Stimulated activated CD8-positive, alpha-beta memory T cell treated with anti-CD3 and anti-CD28 coated beads, Interleukin-15, amount 100 ng/mL, for 1 hour (primary cell): Measurements from ENCODE around the gene FAM32A.

Experiments
- DNase-seq: peaks from one replicate; pipeline ENCODE4 v3.0.0-alpha.2; 2020; ENCODE audit warnings: low read depth

The FAM32A gene

DNA sequence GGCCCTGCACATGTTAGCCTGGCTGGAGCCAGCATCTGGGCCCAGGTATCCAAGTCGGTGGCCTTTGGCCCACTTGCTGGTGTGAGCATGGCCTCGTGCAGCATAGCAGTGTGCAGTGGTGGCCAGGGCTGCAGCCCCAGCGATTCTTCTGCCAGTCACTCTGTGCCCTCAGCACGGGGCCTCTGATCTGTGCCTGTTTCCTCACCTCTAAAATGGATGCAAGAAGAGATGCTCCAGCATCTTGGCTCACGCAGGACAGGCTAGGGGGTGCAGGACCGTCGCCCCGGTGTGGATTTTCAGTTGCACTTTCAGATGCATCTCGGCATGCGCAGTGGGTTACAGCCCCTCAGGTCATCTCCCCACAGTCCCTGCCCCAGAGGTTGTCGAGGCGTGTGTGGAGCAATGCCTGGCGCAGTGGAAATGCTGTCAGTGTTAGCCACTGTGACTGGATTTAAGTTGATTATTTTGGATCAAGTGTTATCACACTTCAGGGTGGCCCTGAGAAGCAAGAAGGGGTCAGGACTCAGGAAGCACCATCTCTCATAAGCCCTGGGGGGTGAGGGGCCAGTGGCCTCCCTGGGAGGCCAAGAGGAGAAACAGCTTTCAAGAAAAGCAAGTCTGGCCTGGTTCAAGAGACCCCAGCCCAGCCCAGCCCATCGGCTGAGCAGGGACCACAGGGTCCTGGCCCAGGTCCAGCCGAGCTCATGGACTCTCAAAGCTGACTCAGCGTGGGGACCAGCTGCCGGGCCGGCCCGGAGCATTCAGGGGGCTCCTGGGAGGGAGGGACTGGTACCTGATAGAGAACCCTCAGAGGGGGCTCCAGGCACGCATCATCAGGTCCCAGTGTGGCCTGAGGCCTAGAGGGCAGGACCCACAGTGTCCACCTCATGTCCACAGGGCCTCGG is 40.3 kb downstream of the FAM32A start:
- DNase-seq, result no peak

DNA sequence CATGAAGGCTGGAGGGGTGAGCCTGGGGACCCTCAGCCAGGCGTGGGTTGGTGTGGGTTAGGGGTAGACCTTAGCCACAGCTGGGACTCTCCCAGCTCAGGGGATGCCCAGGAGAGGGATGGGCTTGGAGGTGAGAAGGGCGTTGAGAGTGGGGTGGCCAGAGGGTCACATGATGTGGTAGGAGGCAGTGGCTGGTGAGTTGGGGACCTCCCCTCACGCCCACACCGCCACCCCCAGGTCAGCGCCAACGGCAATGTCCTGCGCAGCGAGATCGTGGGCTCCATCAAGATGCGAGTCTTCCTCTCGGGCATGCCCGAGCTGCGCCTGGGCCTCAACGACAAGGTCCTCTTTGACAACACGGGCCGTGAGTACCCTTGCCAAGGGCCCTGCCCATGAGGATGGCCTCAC is 41.0 kb downstream of the FAM32A start:
- no peak for DNase-seq

DNA sequence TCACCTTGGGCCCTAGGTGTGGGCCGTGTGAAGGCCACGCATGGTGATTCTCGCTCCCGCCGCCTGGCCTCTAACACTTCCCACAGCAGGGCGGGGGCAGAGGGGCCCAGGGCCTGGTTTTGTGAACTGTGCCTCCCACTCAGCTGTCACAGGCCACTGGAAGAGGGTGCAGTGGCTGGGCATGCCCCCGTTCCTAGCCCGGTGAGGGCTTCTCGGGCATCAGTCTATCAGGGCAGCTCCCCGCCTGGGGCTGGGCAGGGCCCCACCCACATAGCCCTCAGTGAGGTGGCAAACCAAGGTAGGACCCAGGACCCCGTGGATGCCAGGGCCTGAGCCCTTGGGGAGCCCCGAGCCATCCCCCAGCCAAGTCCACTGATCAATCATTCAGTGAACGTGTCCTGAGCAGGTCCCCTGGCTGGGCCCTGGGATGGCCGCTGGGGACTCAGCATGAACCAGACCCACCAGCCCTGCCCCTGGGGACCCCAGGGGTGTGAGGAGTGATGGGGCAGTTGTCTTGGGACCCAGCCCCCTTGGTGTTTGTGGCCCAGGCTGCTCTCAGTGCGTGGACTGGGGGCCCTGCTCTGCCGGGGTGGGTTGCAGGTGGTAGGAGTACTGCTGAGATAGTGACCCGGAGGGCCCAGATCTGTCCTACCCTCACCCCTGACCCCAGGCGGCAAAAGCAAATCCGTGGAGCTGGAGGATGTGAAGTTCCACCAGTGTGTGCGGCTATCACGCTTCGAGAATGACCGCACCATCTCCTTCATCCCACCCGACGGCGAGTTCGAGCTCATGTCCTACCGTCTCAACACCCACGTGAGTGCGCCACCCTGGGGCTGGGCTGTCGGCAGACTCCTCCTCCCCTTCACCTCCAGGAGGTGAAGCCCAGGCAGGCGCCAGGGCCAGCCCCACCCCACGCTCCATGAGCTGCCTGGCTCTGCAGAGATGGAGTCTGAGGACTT is 41.9 kb downstream of the FAM32A start:
- no peak for DNase-seq

DNA sequence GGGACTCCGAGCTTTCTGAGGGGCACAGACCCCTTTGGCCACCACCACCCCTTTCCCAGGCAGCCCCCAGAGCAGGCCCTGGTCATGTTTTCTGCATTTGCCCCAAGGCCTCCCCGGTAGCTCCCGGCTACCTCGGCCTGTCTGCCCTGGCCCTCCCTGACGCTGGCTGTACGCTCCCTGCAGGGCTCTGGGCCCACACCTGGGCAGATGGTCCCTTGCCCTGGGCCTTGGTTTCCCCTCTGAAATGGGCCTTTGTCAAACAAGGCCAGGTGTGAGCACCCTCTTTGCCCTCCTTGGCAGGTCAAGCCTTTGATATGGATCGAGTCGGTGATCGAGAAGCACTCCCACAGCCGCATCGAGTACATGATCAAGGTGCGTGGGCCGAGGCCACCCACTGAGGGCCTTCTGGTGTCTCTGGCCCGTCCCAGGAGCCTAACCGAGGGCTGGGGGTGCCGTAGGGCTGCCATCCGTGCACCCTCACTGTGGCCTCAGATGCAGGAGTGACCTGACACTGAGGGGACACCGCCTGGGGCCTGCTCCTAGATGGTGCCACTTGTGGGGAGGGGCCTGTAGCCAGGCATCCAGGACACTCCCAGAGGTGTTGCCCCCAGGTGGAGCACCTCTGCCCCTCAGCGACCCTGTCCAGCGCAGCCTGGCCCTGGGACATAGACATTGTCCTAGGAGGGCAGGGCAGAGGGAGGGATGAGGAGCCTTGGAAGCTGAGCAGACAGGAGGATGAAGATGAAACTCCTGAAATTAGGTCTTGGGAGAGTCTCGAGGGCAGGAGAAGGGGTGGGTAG is 42.8 kb downstream of the FAM32A start:
- no peak for DNase-seq

DNA sequence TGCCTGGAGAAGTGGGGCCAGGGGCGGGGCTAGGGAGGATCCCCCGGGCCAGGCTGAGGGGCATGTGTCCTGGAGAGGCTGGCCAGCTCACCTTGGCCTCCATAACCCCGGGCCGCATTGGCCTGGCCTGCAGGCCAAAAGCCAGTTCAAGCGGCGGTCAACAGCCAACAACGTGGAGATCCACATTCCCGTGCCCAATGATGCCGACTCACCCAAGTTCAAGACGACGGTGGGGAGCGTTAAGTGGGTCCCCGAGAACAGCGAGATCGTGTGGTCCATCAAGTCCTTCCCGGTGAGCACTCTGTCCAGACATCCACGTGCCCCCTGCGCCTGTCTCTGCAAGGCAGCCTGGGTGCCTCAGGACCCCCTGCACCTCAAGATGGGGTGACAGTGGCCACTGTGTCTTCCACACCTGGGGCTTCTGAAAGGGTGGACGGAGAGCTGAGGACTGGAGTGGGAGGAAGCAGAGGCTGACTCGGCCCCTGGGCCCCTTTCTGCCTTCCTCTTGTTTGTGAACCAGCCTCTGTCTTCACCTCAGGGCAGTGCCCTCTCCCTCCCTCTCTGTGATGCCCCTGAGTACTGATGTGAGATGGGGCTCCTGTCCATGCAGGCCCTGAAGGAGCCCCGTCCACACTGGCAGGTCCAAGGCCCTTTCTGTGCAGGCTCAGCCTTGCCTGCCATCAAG is 43.6 kb downstream of the FAM32A start:
- no peak for DNase-seq

DNA sequence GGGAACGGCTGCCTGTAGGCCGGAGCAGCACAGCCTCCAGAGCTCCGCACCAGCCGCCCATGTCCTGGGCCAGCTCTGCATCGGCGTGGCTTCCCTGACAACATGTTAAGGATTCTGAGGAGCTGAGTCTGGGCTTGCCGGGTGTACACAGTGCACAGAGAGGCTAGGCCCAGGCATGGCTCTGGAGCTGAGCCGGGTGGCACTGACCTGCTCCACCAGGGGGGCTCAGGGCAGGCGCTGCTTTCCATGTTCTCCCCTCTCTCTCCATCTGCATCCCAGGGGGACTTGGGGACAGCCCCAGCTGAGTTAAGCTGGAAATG is 44.1 kb downstream of the FAM32A start:
- no peak for DNase-seq

DNA sequence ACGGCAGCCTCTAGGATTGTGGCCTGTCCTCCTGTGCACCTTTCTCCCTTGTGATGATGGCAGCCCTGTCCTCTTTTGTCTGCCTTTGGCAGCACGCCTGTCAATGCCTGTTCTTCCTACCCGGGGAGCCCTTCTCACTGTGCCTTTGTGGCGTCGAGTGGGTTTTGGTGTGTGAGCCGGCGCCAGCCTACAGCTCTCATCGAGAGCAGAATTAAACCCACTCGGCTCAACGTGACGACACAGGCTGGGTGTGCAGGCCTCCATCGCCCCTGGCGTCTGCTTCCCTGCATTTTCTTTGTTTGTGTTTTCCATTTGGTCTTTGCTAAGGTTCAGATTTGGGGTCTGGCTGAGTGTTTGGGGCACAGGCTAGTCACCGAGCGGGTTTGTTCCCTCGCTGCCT is 46.9 kb downstream of the FAM32A start:
- no peak for DNase-seq

DNA sequence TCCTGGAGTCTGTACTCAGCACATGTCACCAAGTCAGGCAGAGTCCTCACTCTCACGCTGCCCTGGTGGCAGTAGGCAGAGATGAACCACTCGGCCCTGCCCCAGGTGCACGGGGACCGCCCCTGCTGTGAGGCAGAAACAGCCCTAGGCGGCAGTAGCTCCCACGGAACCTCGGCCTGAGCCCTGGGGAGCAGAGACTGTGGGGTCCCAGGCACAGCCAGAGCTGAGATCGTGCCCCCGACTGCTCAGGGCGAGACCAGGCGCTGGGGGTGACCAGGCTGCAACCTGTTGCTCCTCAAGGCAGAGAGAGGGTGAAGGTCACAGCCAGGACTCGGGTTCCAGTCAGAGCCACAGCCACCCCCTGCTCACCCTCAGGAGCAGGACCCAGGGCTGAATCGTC is 47.4 kb downstream of the FAM32A start:
- no peak for DNase-seq

DNA sequence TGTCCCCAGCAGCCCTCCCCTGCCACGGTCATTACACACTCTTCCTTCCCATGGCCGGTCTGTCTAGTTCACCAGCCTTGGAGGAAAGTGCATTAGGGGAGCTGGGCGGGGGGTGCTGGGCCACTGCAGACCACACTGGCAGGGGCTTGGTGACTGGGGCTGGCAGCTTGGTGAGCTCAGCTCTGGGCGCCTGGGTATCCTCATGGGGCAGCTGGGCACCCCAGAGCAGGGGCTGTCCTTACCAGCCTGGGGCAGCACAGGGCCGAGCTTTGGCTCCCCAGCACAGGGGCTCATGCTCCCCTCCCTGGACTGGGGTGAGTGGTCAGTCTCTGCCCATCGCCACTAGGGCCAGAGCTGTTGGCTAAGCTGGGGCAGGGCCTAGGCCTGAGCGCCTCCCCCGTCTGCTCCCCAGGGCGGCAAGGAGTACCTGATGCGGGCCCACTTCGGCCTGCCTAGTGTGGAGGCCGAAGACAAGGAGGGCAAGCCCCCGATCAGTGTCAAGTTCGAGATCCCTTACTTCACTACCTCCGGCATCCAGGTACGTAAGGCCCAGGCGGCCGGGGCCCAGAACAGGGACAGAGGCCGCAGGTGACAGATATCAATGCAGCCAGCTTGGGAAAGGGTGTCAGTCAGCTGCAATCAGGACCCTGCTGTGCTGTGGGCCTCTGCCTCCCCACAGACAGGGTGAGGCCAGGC is 48.0 kb downstream of the FAM32A start:
- DNase-seq, result no peak

DNA sequence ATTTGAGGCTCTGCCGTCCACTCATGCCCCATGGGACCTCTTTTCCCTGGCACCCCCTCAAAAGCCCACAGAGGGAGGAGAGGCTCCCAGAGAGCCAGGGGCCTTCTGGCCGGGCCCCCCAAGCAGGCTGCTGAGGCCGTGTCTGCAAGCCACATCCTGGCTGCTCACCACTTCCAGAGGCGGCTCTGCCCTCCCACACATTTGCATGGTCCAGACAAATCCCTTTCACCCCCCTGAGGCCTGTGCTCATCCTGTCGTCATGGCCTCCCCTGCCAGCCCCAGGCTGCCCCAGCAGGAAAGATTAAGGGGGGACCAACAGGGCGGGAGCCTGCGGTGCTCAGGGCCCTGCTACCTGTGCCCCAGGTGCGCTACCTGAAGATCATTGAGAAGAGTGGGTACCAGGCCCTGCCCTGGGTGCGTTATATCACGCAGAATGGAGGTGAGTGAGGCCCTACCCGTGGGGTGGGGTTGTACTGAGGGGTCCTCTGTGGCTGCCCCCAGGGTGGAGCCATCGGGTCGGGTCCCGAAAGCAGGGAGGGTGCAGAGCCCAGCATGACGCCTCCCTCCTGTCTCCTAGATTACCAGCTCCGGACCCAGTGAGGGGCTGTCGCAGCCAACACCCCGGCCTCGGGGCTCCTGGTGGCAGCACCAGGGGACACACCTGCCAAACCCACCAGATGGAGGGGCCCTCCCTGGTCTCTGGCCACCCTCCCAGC is 48.8 kb downstream of the FAM32A start:
- DNase-seq, result no peak

DNA sequence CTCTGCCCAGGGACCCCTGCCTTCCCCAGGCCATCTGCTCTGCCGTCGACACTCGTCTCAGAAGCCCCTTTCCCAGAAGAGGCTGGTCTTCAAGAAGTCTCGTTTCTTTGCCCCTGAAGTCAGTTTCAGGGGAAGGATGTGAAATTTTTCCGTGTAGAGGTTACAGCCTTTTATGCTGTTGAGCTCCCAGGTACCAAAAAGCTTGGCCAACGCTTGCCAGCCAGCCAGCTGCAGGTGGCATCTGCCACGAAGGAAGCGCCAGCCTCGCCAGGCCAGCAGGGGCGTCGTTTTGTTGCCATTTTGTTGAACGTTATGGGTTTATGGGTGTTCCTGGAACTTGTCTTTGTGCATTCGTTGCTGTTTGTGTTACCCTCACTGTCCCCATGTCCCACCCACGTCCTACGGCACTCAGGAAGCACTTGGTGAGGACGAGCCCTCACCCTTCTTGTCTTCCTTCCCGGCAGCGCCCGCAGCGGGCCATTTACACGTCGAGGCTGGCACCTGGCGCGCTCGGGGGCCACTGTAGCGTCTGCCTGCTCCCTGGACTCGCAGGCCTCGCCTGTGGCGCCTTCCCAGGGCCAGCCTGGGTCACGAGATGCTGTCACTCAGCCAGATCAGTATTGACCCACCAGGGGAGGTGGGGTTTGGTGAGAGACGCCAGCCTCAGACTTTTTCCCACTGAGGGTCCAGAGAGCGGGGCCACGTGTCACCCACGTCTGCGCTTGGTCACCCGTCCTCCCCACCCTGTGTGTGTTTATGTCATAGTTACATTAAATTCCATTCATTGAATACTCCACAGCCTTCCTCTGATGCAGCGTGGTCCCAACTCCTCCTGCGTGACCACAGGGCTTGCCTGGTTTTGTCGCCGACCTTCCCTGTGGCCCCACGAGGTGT is 49.6 kb downstream of the FAM32A start:
- DNase-seq, result no peak

DNA sequence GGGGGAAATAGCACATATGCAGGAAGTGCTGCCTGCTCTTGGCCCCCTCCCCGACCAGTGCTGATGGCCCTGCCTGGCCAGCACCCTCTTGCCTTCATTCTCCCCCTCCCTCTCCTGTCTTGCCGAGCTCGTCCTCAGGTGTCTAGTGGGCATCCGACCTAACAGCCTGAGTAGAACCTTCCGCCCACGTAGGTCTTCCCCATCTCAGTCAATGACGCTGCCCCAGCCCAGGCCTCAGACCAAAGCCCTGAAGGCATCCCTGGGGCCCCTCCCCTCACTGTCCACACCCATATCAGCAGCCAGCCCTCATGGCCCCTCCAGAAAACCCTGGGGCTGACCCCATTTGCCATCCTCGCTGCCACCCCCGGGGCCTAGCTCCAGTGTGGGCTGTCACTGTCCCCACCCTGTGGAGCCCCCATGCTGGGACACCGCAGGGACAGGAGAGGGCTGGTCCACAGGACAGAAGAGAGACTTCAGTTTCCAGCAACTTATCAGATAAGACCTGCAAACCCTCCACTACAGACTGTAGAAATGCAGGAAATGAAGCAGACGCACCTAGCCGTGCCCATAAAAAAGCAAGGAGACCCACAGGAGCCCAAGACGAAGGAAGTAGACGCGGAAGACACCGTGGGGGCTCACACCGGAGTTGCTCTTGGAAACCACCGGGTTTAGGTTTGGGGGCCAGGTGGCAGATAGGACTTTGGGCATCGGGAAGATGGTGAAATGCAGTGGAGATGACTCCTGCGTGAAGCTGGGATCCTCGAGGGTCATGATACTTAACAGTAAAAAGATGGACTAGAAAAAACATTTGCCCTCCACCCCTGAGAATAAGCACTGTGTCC is 50.8 kb downstream of the FAM32A start:
- no peak for DNase-seq
